ENCODE data around the gene SPPL2B. TPM values are rescaled to one million over a fixed set of nuclear protein-coding genes. Genes with fewer than 3 reads are reported as not detected.

The SPPL2B gene
- total and polyA plus RNA-seq, 9 of the 15 experiments (the other 6 are each of a cell fraction or from before 2014, with no cell fraction given) = 0.20 to 81.2 (median 15.1) TPM

GRCh38 chr19:2288338-2288817, 40.1 kb upstream of the SPPL2B start:
- Histone ChIP-seq H3K27me3 (ENCODE audit: control insufficient read depth in 2 of 2, insufficient read depth in 2 of 2, low read length in 2 of 2) (no peaks in the 10 kb centered on the region), H4K20me1 (replicated peaks; ENCODE audit: control insufficient read depth, insufficient read depth, low read length) (no peaks in the 10 kb centered on the region), H3K36me3 (ENCODE audit: control insufficient read depth, insufficient read depth, low read length) (no peaks in the 10 kb centered on the region), H3K9me1 (ENCODE audit: control insufficient read depth, insufficient read depth, low read length) (peaks cover 2% of the 10 kb centered on the region), H3K4me2 (ENCODE audit: insufficient read depth, low read length) (no peak overlapping the region), H3K9me3 (replicated peaks; ENCODE audit: control insufficient read depth, insufficient read depth, low read depth, low read length) (no peaks in the 10 kb centered on the region), H3K79me2 (ENCODE audit: control insufficient read depth, insufficient read depth, low read length) (no peaks in the 10 kb centered on the region), H3K9ac (ENCODE audit: insufficient read depth in 1 of 2, low read depth in 2 of 2, low read length in 2 of 2) (peak overlapping the region in 1 of 2 experiments; percentile 90; a peak in 2 of 4 replicates), H3K4me1 (replicated peaks in 1 of 2; ENCODE audit: control insufficient read depth in 2 of 2, insufficient read depth in 2 of 2, low read length in 2 of 2) (peaks cover 10 to 40% of the 10 kb centered on the region in 2 experiments), H3K27ac (ENCODE audit: extremely low read depth, low read depth, low read length) (no peak overlapping the region), H2AFZ (ENCODE audit: low read depth, low read length) (no peak overlapping the region), H3K4me3 (no peak overlapping the region)
- no peak for DNase-seq (ENCODE audit: extremely low read depth in 1 of 4, low spot score in 3 of 4)
- BruUV-seq (replicated peaks) = no TSS peak
- no peak; the same call in 1 of the 3 replicates for ATAC-seq
- no peak for FAIRE-seq
- ChIA-PET CTCF (ENCODE audit: low intra/inter-chr PET ratio) (no interaction called here), POLR2A (interaction anchor here (0.6 to 2.6 kb wide), 10 partner anchors 8 to 327 kb away, joined by 3 to 18 read pairs (median 4); partner anchors contain the start of gene LSM7)
- 77% methylated on average over 15 of the region's 17 CpGs for WGBS (ENCODE audit: insufficient coverage, low coverage, missing lambda C conversion rate)
- TF ChIP-seq PHF21A (IDR thresholded peaks at IDR 0.05; ENCODE audit: borderline replicate concordance, low read depth) (no peak), EWSR1 (IDR thresholded peaks at IDR 0.05; ENCODE audit: borderline replicate concordance, low read depth, partially characterized antibody) (no peak), POLR2G (IDR thresholded peaks at IDR 0.05; ENCODE audit: low read depth, low read length) (peak; percentile 32; the same call in 1 of the 2 replicates)
- TF ChIP-seq, protein P1, sequence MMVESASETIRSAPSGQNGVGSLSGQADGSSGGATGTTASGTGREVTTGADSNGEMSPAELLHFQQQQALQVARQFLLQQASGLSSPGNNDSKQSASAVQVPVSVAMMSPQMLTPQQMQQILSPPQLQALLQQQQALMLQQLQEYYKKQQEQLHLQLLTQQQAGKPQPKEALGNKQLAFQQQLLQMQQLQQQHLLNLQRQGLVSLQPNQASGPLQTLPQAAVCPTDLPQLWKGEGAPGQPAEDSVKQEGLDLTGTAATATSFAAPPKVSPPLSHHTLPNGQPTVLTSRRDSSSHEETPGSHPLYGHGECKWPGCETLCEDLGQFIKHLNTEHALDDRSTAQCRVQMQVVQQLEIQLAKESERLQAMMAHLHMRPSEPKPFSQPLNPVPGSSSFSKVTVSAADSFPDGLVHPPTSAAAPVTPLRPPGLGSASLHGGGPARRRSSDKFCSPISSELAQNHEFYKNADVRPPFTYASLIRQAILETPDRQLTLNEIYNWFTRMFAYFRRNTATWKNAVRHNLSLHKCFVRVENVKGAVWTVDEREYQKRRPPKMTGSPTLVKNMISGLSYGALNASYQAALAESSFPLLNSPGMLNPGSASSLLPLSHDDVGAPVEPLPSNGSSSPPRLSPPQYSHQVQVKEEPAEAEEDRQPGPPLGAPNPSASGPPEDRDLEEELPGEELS (CRISPR knock-in tag; IDR thresholded peaks at IDR 0.05; ENCODE audit: borderline replicate concordance) = 0 out of 2 replicates have a peak, but pooled peaks have one; percentile 59
- intact Hi-C loops (cut with micrococcal nuclease) (no loop called here), in situ Hi-C loops (cut with MboI) (no loop called here)

Data from K562 (cell line).